NCI-H2196 (cell line): ENCODE measurements around the gene TP53TG5.

Experiments
- DNase-seq: peaks from one replicate; lab custom pipeline; 2025; ENCODE audit not compliant: unreplicated experiment; lab: John Stamatoyannopoulos, UW

The TP53TG5 gene

DNA sequence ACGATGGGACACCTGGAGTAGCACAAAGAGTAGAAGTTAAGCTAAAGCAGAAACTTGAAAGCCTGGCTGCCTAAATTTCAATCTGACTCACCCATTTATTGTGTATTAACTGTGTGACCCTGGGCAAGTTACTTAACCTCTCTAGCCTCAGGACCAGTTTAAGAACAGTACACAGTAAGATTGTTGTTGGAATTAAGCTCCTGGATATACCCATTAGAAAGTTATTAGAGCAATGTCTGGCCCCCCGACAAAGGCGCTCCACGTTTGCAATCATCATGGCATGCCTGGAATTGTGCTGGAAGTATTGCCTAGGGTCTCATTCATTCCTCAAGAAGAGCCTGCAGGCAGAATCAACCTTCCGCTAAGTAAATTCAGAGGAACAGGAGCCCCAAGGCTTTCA, 31.3 kb downstream of the TP53TG5 start:
- no peak for DNase-seq

DNA sequence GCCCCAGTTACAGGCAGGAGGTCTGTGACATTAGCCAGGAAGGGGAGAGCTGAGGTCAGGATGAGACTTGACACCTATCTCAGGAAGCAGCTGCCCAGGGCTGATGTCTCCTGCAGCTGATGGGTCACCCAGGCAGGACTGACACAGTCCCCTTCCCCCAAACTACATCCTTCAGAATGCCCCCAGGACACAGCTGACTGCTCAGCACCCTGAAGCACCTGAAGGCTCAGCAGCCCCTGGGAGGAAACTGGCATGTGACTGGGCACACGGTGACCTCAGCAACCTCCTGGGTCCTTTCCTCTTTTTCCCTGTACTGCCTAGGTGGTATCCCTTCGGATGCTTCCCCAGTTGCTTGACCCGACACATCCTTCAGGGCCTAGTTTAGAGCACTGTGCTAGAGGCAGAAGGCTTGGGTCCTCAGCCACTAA, 31.8 kb downstream of the TP53TG5 start:
- DNase-seq: no peak

DNA sequence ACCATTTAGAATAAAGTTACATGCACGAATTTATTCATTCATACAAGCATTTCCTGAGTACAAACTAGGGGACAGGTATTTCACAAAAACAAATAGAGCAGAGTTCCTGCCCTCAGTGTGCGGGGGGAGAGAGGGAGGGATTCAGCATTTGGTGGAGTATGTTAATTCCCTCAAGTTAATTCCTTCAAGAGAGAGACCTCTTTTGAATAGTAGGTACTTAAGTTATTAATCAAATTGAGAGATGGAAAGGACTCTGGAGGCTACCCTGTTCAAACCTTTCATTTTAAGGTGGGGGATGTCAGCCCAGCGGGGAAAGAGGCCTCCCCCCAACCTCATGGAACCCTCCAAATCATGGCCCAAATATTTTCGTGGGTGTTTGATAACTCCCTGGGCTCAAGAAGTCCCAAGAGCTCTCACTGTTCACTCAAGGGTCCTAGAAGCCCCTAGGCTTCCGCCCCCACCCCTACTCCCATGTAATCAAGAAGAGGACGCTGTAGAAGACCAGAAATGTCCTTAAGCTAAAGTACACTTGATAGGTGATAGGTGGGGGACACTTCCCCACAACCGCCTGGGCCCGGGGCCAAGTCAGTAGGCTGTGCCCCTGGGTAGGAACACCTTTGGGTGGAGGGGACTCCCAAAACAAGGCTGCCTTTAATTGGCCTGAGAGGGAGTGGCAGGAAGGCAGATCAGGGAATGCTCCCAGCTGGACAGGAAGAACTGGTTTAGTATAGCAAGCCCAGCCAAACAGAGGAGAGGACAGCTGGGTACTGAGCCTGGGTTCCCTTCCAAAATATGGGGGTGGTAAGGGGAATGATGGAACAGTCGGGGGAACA, 32.8 kb downstream of the TP53TG5 start:
- DNase-seq: peak; percentile 54

DNA sequence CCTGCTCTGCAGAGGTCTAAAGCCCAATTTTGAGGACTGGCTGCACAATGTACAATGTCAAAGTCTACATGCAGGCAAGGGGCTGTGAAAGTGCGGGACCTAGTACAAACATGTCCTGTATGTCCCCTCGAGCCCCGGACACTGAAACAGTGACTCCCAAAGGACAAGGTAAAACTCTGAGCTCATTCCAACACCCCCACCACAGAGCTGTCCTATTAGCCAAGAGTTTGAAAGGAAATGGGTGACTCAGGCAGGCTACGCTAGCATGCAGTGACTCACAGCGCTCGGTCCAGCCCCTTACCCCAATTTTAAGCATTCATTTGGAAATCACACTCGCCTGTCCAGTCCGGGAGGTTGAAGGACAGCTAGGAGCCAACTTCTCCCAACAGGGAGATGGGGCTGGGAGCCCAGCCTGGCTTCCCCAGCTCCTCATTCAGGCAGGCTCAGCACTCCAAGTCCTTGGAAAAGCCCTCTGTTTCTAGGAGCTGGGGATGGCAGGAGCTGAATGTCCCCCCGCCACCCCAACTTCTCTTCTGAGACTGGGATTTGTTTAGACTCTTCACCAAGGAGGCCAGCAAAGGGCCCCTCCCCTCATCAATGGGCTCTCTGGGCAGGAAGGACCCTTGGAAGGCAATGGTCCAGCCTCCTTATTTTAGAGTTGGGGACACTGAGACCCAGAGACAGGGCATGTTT, 33.8 kb downstream of the TP53TG5 start:
- DNase-seq: peak; percentile 17

DNA sequence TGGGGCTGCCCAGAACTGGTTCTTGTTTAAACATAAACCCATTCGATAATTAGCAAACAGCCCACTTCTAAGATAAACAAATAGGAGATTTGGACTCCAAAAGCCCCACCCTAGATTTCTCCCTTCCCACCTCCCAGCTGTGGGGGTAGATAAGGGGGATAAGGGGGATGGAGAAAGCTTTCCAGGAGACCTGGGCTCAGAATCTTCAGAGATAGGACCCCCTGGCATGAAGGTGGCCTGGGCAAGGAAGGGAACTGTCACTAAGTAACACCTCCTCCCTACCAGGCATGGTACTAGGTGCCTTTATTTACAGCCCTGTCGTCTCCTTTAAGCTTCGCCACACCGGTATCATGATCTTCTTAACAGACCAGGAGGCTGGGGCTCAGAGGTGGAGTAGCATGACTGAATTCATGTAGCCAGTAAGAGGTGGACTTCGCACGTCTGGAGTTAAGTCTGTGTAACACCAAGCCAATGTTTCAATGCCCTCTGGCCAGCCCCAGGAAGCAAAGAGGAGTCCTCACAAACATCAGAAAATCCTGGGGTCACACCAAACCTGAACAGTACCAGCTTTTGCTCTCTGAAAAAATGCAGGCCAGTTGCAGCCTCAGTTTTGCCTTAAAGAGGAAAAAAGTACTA, 34.5 kb downstream of the TP53TG5 start:
- DNase-seq: peak; percentile 67

DNA sequence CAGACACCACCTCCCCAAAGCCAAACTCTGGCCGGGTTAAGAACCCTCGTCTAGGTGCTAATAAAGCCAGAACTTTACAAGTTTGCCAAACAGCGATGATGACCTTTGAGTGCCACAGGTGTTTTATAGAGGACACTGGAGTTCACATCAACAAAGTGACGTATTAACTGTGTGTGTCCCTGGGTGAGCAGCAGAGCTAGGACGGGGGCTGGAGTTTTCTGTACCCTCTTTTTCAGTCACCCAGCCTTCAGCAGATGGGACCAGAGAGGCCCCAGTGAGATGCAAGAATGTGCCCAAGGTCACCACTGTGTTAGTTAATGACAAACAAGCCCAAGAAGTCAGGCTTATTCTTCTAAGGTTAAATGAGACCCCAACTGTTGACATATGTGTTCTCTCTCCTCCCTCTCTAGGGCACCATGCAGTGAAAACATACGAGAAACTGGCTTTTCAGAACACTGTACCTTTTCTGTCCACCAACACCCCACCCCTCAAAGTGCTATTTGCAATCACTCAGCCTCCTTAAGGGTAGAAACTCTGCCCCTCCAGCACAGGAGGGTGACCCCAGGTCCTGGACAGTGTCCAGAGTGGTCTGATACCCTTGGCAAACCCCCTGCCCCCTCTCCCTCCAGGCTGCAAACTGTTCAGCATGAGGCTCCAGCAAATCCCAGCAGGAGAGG, 35.1 kb downstream of the TP53TG5 start:
- DNase-seq: no peak

DNA sequence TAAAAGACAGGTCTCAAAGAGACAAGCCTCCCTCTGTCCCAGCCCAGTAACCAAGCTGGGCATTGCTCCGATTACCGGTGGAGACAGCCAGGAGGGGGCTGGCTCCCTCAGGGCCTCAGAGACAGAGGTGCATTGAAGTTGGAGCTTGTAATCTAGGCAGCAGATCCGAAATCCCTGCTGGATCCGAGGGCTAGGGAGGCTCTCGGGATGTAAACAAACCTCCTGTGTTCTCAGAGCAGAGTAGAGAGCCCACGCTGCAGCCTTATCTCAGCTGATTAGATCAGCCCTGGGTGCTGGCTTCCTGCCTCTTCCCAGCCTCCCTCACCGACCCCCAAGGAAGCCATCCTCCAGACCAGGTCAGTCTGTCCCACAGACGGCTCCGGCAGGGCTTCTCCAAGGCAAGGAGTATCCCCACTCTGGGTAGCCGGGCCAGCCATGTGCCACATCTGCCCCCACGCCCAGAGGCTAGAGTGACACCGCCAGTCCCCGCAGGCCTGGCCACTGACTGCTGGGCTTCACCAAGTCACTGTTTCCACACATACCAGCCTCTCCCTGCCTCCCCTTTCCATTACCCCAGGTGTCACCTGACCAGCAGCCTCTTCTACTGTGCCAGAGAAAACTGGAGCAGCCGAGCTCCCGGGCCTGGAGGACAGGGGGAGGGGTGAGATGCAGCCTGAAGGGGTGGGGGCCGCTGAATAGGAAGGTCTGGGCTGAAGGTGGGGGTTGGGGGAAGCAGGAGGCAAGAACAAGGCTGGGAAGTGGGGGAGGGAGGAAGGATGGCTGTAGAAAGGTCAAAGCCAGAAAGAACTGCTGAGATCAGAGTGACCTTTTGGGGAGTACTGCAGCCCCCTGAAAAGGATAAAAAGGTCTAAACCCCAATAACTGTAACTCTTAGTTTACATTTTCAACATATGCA, 35.9 kb downstream of the TP53TG5 start:
- DNase-seq: peak; percentile 83

DNA sequence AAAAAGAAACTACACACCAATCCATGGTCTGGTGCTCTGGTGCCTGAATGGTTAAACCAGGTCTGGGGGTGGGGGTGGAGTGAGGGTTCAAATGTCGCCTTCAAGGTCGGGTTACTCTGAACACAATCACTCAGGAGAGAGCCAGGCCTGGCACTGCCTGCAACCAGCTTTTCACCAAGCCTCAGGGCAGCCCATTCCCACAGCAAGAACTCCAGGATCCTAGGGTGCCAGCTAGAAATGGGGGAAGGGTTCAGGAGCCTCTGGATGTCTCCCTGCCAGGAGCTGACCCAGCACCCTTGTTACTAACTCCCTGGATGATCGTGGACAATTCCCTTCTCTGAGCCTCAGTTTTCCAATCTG, 36.6 kb downstream of the TP53TG5 start:
- DNase-seq: no peak

DNA sequence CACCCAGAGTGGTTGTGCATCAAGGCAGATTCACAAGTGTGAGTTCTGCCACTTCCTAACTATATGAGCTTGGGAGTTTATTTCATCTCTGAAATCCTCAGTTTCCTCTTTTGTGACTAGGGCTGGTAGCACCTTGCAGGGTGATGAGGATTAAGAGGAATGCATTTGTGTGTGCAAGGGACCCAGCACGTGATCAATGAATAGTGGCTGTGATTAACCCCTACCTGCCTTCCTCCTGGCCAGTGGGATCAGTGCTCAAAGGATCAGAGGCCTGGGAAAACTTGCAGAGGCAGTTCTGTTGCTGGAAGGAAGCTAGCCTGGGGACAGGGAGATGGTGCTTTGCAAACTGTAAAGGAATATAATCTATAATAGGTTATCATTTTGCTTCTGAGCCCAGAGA, 37.2 kb downstream of the TP53TG5 start:
- DNase-seq: no peak

DNA sequence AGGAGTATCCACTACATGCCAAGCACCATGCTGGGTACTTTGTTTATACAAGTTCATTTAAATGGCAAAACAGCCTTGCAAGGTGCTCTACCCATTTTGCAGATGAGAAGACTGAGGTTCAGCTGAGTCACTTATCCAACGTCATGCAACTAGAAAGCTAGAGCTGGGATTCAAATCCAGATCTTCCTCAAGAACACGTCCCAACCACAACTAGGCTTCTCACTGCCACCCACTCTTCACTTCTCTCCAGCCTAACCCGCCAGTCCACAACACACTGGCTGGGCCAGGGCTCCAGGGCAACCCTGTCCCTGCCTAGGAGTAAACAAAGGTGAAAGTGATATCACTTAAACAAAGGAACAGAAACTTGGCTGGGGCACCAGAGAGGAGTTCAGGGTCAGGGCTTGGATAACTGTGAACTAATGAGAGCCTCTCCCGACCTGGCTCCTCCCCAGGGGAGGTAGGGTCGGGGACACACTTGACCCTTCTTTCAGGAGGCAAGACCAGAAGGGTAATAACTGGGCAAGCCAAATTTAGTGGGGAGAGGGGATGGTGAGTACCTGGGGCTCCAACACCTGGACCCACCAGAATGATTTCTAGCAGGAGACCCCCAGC, 37.8 kb downstream of the TP53TG5 start:
- DNase-seq: peak; percentile 88

DNA sequence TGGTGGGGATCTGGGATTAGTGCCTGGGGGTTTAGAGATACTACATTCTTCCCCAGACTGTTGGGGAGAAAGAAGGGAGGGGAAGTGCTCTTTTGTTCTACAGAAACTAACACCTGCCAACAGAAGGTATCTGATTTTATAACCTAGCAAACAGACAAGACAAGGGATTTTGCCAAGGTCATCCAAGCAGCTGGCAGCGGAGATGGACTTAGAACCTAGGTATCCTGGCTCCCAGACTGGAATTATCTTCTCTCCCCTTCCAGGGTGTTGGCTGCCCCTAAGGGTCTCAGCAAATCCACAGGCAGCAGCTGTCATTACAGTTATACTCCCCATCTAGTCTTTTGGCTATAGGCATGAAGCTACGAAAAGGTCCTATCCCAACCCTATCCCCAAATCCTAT, 38.3 kb downstream of the TP53TG5 start:
- DNase-seq: peak; percentile 59

DNA sequence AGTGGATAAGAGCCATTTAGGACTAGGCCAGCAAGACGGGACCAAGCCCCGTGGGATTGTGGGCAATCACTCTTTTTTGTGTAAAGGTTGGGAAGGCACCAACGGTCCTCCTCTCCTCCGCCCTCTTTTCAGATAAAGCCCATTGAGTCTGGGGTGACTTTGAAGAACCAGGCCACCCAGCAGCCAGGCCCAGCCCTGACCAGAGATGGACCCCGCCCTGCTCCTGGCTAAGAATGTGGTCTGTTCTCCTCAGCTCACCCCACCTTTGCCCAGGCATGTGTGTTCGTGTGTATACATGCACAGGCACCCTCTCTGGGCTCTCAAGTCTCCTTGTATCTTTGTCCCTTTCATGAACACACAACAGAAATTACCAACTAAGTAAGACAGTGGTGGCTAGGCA, 39.0 kb downstream of the TP53TG5 start:
- no peak for DNase-seq

DNA sequence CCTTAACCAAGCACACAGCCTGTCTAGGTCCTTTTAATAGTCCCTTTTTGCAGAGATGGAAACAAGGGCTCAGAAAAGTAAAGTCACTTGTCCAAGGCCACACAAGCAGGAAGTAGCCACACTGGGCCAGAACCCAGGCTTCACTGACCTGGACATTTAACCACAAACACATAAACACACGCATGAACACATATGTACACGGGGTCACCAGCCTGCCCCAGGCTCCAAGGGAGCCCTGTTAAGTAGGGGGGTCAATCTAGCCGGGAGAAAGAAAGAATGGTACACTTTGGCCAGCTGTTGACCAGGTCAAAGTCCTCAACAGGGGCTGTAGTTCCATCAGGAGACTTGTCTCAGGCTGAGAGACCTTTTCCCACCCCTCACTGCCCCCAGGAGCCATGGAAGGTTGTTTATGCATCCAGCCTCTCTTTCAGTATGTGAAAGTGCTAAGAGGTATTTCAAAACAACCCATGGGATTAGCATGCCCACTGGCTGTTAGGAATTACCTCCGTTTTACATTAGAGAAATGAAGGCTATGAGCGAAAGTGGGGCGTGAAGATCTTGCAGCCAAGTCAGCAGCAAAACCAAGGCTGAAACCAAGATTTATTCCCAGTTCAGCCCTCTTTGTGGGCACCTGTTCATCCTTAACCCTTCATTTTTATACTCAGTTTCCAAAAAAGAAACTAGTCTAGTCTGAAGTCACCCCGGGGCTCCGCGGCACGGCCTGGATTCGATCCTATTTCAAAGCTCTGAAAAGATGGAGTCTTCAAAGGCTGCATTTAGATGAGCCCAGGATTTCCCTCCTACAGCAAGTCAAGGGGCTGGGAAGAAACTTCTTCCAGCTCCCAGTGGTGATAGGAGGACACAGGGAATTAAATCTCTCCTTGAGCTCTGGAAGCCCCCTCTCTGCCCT, 39.7 kb downstream of the TP53TG5 start:
- no peak for DNase-seq

DNA sequence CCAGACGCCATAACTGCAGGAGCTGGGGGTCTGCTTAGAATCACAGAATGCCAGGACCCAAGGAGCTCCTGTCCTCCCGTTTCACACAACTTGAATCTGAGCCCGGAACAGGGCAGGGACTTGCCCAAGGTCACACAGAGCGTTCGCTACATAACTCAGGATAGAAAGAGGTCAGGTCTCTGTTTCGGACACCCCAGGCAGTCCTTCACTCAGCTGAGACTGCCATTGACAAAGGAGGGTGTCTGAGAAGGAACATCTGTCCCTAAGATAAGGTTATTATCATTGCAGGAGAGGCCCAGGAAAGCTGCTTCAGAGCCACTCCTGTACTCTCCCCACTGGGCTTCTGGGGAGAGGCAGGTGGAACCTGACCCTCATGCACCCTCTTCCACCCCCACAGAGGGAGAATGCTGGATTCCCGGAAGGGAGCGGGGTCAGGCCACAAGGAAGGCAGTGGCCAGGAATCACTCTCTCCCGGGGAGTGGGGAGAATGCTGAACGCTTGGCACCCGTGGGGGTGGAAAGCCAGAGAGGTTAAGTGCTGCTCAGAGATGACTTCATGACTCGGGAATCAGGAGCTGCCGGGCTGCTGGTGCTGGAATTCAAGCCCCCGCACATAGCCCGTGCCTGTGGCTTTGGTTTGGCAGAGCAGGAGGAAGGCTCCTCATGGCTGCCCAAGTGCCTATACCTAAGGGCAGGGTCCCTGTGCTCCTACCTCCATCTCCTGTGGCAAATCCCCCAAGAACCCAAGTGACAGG, 40.6 kb downstream of the TP53TG5 start:
- DNase-seq: no peak

DNA sequence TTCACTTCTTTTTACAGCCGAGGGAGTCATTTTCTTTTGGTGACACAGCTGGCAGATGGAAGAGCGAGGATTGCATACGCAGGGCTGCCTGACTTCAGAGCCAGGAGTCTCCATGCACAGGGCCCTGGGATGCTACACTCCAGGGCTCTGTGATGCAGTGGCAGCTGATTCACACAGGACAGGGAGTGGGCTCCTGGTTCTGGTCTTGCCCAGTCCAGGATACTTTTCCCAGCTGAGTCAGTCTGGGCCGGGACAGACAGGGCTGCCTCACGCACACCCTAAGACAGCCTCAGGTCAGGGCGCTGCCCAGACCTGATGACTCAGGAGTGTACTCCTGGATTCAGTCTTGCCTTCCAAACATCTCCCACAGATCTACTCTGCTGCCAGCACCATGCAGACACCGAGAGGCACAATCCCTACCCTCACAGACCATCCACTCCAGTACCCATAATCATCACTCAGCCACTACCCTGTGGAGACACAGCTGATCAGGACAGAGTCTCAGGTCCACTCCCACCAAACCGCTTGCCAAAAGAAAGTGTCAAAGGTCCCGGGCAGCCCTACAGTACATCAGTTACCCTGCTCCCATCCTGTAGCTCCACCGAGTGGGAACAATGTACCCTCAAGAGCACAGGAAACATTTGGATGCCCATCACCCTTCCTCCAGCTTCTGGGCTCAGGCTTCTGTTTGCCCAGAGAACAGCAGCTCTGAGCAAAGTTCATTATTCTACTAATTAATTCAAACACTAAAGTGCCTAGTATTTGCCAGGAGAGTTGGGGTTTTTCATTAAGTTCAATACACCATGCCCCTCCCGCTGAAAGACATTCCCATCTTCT, 41.4 kb downstream of the TP53TG5 start:
- DNase-seq: no peak

DNA sequence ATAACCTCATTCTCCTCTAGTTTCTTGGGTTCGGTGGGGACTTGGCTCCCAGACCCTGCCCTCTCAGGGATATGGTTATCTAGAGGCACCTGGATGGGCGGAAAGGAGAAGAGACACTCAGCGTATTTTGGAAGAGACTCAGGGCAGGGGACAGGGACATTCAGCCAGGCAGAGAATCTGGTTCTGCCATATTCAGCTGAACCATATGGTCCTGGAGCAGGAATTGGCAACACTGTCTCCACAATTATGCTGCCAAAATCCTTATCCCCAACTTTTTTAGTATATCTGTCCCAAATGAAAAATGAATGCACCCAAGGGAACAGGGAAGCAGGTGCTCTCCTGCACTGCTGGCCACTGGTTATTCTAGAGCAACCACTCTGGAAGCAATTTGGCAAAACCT, 47.6 kb downstream of the TP53TG5 start:
- DNase-seq: no peak

DNA sequence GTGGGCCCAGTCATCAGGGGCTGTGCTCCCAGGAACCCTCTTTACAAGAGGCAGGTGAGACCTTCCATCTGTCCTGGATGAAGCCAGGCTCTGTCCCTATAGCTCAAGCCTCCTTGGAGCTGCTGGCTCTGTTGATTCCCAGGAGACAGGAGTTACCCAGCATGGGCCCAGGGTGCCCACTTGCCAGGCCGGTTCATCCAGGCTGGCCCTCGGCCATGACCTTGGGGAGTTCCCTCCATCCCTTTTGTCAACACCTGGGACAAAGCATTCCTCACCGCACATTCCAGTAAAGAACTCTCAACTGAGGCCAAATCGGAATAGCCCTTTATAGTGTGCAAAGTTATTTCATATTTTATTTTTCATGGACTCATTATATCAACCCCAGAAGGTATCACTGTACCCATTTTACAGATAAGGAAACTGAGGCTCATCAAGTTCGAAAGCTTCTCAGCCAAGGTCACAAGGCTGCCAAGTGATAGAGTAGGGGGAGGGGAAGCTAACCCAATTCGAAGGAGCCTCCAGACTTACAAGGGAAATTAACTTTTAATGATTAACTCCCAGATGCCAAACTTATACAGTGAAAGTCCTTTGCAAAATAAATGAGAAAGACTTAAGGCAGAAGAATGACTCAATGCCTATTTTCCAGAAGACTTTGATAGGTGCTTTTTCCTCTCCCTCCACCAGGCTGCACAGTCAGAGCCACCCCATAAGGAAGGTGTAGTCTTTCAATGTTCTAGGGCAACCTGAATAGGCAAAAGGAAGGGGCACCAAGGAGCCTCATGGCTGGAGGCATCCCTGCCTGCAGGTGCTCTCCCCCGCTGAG, 48.4 kb downstream of the TP53TG5 start:
- no peak for DNase-seq
